Neural cell (in vitro differentiated cells): ENCODE data around the gene EPS15.

Experiments used
- POLR2AphosphoS5 ChIP-seq: IDR thresholded peaks from 2 replicates; pipeline ENCODE4 v1.6.1; 2012
- RAD21 ChIP-seq: fragments of 450-650 bp; conservative IDR thresholded peaks from 2 replicates; pipeline ENCODE4 v1.6.1; 2014; ENCODE audit warnings: antibody characterized with exemption, mild to moderate bottlenecking, moderate library complexity
- TF ChIP-seq, protein P1 (sequence below): fragments of 450-650 bp; IDR thresholded peaks from 2 replicates; pipeline ENCODE4 v1.5.1; 2014; ENCODE audit warnings: antibody characterized with exemption, mild to moderate bottlenecking, moderate library complexity; ENCODE audit not compliant: poor library complexity, severe bottlenecking

DNA sequence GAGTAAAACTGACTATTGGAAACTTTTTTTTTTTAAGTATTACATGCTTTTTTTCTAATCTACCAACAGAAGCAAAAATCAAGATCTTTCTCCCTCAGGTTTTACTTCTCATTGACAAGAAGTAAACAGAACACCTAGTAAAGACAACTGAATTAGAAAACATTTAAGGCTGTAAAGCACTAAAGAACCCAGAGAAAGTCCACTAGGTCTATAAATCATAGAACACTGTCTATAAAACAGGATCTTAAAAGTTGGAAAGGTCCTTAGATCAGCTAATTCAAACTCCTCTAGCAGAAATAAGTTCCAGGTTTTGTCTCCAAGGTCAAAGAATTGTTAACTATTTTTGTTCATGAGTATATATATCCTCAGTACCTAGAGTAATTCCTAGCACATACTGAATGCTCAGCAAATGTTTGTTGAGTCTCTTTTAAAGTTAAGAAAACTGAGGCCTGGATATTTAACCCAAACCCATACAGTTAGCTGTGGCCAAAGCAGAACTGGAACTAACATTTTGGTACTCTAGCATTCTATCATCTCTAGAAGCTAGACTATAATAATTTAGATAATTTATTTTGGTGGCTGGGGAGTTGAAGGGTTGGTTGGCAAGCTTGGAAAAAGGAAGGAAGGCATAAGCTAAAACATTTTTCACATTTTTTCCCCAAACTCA lies 3.0 kb downstream of the EPS15 start:
- TF ChIP-seq, protein P1, sequence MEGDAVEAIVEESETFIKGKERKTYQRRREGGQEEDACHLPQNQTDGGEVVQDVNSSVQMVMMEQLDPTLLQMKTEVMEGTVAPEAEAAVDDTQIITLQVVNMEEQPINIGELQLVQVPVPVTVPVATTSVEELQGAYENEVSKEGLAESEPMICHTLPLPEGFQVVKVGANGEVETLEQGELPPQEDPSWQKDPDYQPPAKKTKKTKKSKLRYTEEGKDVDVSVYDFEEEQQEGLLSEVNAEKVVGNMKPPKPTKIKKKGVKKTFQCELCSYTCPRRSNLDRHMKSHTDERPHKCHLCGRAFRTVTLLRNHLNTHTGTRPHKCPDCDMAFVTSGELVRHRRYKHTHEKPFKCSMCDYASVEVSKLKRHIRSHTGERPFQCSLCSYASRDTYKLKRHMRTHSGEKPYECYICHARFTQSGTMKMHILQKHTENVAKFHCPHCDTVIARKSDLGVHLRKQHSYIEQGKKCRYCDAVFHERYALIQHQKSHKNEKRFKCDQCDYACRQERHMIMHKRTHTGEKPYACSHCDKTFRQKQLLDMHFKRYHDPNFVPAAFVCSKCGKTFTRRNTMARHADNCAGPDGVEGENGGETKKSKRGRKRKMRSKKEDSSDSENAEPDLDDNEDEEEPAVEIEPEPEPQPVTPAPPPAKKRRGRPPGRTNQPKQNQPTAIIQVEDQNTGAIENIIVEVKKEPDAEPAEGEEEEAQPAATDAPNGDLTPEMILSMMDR: no peak
- TF ChIP-seq POLR2AphosphoS5 (no peak), RAD21 (no peak)
